Measurements from ENCODE around the gene ITGA11. TPM values are rescaled to one million over a fixed set of nuclear protein-coding genes. Genes with fewer than 3 reads are reported as not detected.

ITGA11 gene
- total RNA-seq, 1 donor from 2014 or later, result 2.0 TPM

- FAIRE-seq, result no peak
- no peak for DNase-seq (ENCODE audit: low spot score in 2 of 2)
These were observed 128.2 kb downstream of the ITGA11 start for GRCh38 chr15:68303560-68304436.

DNA sequence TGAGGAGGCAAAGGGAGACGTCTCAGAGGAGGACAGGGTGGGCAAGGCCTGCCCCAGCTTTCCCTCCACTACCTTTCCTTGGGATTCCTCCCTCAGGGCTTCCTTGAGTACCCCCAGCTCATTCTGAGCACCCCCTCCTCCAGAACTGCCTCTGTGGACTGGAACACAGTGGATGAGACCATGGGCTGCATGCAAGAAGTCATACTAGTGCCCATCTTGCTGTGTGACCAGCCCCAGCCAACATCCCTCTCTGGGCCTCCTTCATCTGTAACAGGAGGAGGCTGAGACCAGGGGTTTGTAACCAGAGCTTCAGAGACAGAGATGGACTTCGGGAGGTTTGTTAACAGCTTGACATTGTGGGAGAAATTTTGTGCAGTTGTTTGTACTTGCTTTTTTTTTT, 128.8 kb downstream of the ITGA11 start:
- FAIRE-seq (no peak), DNase-seq (ENCODE audit: low spot score in 2 of 2) (no peak)

GRCh38 chr15:68302729-68303128, 129.2 kb downstream of the ITGA11 start:
- FAIRE-seq (no peak), DNase-seq (ENCODE audit: low spot score in 2 of 2) (no peak)

DNA sequence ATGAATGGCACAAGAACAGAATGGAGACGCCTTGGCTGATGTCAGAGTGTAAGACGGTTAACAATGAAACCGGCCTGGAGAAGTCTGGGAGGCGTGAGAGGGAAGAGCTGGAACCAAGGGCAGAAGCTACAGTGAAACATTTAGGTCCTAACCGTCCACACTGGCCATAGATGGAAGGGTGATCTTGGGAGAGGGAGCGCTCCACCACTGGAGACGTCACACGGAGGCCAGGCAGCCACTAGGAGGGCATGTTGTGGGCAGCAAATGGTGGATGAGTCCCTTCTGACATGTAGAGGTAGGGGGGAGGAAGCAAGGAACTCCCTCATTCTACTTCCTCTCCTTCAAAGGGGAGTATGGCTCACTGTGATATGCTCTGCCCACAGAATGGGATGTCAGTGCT, 130.7 kb downstream of the ITGA11 start:
- no peak for FAIRE-seq
- no peak for DNase-seq (ENCODE audit: low spot score in 2 of 2)

- no peak for FAIRE-seq
- DNase-seq (ENCODE audit: low spot score in 2 of 2), result no peak
These were observed 131.6 kb downstream of the ITGA11 start for GRCh38 chr15:68300115-68300940.

GRCh38 chr15:68299436-68299835, 132.5 kb downstream of the ITGA11 start:
- FAIRE-seq, result no peak

DNA sequence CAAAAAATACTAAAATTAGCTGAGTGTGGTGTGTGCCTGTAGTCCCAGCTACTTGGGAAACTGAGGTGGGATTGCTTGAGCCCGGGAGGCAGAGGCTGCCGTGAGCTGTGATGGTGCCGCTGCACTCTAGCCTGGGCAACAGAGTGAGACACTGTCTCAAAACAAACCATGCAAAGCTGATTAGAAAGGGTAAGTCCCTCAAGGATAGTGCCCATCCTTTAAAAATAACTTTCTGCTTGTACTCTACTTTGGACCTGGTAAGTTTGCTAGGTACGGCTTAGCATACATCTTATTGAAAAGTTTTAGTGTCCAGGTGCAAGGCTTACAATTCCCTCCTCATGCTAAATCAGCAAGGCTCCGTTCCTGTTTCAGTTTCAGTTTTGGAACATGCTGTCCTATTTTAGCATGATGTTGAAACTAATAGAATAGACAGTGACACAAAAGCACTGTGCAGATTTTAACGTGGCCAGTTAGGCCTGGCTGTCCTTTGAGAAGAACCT, 133.0 kb downstream of the ITGA11 start:
- FAIRE-seq (no peak), DNase-seq (ENCODE audit: low spot score in 2 of 2) (no peak)

More at GRCh38 chr15:68299436-68299835, 132.5 kb downstream of the ITGA11 start:
- no peak for DNase-seq (ENCODE audit: low spot score in 2 of 2)

GRCh38 chr15:68298336-68298735, 133.6 kb downstream of the ITGA11 start:
- no peak for DNase-seq (ENCODE audit: low spot score in 2 of 2)
- FAIRE-seq, result no peak

DNA sequence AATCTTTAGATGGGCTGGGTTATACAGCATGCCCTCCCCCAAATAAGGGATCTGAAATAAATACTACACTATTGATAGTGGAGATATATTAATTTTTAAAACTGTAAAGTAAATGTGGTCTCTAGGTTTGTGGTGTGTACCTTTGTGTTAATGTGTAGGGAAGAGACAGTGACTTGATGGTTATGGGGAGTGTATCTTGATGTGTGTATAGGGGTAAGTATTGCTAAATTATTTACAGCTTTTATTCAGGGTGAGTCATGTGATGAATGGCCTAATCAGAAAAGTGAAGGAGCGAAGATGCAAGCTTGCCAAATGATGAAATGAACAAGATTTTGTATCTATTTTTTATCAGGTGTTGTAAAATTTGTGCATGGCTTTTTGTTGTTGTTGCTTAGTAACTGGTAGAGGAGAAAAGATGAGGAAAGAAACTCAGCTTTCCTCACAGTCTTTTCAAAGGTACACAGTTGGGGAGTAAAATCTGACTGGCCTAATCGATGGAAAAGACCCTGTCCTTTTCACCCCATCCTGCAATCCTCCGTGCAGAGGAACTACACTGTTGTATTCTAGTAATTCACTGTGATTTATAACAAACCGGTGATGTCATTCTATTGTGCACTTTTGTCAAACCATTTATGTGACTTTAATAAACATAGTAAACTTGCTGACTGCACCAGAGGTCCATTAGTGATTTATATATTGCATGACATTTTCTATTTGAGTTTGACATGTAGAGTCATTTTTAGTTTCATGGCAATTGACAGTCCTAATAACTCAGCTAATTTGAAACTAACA, 136.8 kb downstream of the ITGA11 start:
- no peak for FAIRE-seq
- DNase-seq (ENCODE audit: low spot score in 2 of 2), result no peak

DNA sequence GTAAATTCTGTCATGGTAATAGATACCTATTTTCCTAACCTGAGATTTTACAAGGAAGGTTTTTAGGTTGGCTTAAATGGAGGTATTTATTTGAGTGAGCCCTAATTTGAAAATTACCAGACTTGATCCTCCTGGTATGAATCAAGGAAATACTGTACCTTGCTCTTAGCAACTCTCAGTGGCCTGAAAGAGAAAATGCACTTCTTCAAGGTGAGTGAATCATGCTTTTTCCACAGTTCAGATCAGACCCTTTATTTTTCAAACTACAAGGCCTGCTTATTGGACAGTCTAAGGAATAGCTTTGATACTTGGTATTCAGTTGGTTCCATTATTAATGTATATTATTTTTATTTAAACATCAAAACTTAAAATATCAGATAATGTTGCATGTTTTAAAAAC, 139.0 kb downstream of the ITGA11 start:
- no peak for FAIRE-seq
- DNase-seq (ENCODE audit: low spot score in 2 of 2), result no peak

- FAIRE-seq, result no peak
- DNase-seq (ENCODE audit: low spot score in 2 of 2), result no peak
These were observed 139.7 kb downstream of the ITGA11 start for GRCh38 chr15:68292157-68292781.

- no peak for DNase-seq (ENCODE audit: low spot score in 2 of 2)
- no peak for FAIRE-seq
These were observed 141.2 kb downstream of the ITGA11 start for GRCh38 chr15:68290715-68291114.

- DNase-seq (ENCODE audit: low spot score in 2 of 2) (no peak), FAIRE-seq (no peak)
These were observed 142.2 kb downstream of the ITGA11 start for GRCh38 chr15:68289621-68290352.

DNA sequence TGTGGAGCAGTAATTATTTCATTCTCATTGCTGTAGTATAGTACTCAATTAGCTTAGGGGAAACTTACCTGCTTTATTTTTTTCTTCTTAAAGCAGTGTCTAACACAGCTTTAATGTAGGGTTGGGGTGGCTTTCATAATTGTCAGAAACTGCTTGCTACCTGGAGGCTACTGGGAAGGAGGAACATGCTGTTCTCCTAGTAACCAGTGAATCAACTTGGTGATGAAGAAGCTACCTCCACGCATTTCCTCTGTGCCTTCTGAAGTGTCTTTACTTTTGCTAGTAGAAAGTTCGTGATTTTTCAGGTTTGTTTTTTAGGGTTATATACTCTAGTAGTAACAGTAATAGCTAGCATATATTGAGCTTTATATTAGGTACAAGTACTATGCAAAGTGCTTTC, 142.9 kb downstream of the ITGA11 start:
- FAIRE-seq (no peak), DNase-seq (ENCODE audit: low spot score in 2 of 2) (no peak)

- FAIRE-seq, result no peak
- no peak for DNase-seq (ENCODE audit: low spot score in 2 of 2)
These were observed 145.7 kb downstream of the ITGA11 start for GRCh38 chr15:68286256-68286655.

DNA sequence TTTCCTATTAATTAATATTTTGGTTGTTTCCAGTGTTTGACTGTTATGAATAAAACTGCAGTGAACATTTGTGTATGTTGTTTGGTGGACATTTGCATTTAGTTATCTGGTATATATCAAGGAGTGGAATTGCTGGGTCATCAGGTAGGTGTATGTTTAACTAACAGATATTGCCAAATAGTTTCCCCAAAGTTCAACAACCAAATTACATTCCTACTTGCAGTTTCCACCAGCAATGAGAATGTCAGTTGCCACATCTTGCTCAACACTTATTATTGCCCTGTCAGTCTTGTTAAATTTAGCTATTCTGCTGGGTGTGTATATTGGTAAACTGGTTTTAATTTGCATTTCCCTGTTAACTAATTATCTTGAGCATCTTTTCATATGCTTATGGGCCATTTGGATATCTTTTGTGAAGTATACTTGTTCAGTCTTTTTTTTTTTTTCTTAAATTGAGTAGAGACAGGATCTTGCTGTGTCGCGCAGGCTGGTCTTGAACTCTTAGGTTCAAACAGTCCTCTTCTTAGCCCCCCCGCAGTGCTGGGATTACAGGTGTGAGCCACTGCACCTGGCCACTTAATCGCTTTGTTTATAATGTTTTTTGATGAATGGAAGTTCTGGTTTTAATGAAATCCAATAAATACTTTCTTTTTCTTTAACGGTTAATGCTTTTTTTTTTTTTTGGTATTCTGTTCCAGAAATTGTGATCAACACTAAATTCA, 146.5 kb downstream of the ITGA11 start:
- no peak for DNase-seq (ENCODE audit: low spot score in 2 of 2)
- no peak for FAIRE-seq

GRCh38 chr15:68284616-68285258, 147.2 kb downstream of the ITGA11 start:
- DNase-seq (ENCODE audit: low spot score in 2 of 2) (no peak), FAIRE-seq (no peak)

GRCh38 chr15:68283401-68283800, 148.6 kb downstream of the ITGA11 start:
- FAIRE-seq (no peak), DNase-seq (ENCODE audit: low spot score in 2 of 2) (no peak)

All from frontal cortex (tissue), 4 donors.